IMR-90 (cell line): ENCODE data around the gene LRPAP1. TPM values are rescaled to one million over a fixed set of nuclear protein-coding genes. Genes with fewer than 3 reads are reported as not detected.

ENCODE experiments used
- ATAC-seq: fragments of 200-7000 bp; cut with Tn5 transposase; 2 replicates; pipeline ENCODE4 v1.9.1; 2020; ENCODE audit warnings: low read depth, mild to moderate bottlenecking, moderate library complexity
- BruUV-seq: library from RNA; stranded (reverse); fragments of 400-500 nt; replicated peaks from 2 replicates; lab custom pipeline; 2021; lab: Mats Ljungman, UMichigan
- CTCF ChIA-PET: fragments of 300-600 bp; formaldehyde crosslinking; extraction: SDS; loops from one replicate; lab custom pipeline; 2021; ENCODE audit warnings: antibody characterized with exemption; lab: Yijun Ruan, JAX
- POLR2A ChIA-PET: fragments of 300-600 bp; sonication (Branson Sonifier 250); formaldehyde crosslinking; loops from one replicate; lab custom pipeline; 2022; ENCODE audit warnings: antibody characterized with exemption; ENCODE audit not compliant: unreplicated experiment; lab: Charles Lee
- DNase-seq: peaks from one replicate; pipeline ENCODE4 v3.0.0; 2013
- H2AFZ ChIP-seq: replicated peaks from 2 replicates; pipeline ENCODE3; 2013; ENCODE audit warnings: low read length, mild to moderate bottlenecking; ENCODE audit not compliant: poor library complexity
- H2AK5ac ChIP-seq: 2 replicates; pipeline ENCODE4 v1.6.1; 2013; ENCODE audit warnings: low read depth, low read length, inconsistent platforms
- H2AK9ac ChIP-seq: replicated peaks from 2 replicates; pipeline ENCODE3; 2013; ENCODE audit warnings: mild to moderate bottlenecking, low read depth, low read length, moderate library complexity; ENCODE audit not compliant: poor library complexity
- H2BK120ac ChIP-seq: 2 replicates; pipeline ENCODE4 v1.6.1; 2013; ENCODE audit warnings: low read depth, low read length, inconsistent platforms
- H2BK15ac ChIP-seq: 3 replicates; pipeline ENCODE4 v1.6.1; 2013; ENCODE audit warnings: low read depth, low read length, inconsistent platforms
- H2BK20ac ChIP-seq: 2 replicates; pipeline ENCODE4 v1.6.1; 2013; ENCODE audit warnings: low read depth, mild to moderate bottlenecking, inconsistent platforms, low read length, moderate library complexity
- H2BK5ac ChIP-seq: 2 replicates; pipeline ENCODE4 v1.6.1; 2013; ENCODE audit warnings: mild to moderate bottlenecking, low read depth, low read length, inconsistent platforms; ENCODE audit not compliant: poor library complexity, severe bottlenecking
- H3K14ac ChIP-seq: replicated peaks from 2 replicates; pipeline ENCODE4 v1.6.1; 2013; ENCODE audit warnings: low read depth, low read length, inconsistent platforms
- H3K18ac ChIP-seq: 2 replicates; pipeline ENCODE4 v1.6.1; 2013; ENCODE audit warnings: low read depth, low read length, control low read depth
- H3K23ac ChIP-seq: 2 replicates; pipeline ENCODE4 v1.6.1; 2013; ENCODE audit warnings: low read depth, low read length, inconsistent platforms
- H3K27ac ChIP-seq: 2 replicates; pipeline ENCODE4 v1.5.1; 2013; ENCODE audit warnings: mild to moderate bottlenecking, control low read depth, low read length; ENCODE audit not compliant: insufficient read depth
- H3K27me3 ChIP-seq: 2 replicates; pipeline ENCODE4 v1.6.1; 2013; ENCODE audit warnings: low read length; ENCODE audit not compliant: control insufficient read depth, insufficient read depth
- H3K36me3 ChIP-seq: 2 replicates; pipeline ENCODE4 v1.6.1; 2013; ENCODE audit warnings: low read length, mixed read lengths; ENCODE audit not compliant: control insufficient read depth, insufficient read depth
- H3K4ac ChIP-seq: 2 replicates; pipeline ENCODE4 v1.6.1; 2013; ENCODE audit warnings: low read depth, low read length, inconsistent platforms
- H3K4me1 ChIP-seq: 2 replicates; pipeline ENCODE4 v1.6.1; 2013; ENCODE audit warnings: low read length, mixed read lengths; ENCODE audit not compliant: control insufficient read depth, insufficient read depth
- H3K4me2 ChIP-seq: 2 replicates; pipeline ENCODE4 v1.6.1; 2013; ENCODE audit warnings: low read depth, mild to moderate bottlenecking, control low read depth, low read length, moderate library complexity
- H3K4me3 ChIP-seq: 2 replicates; pipeline ENCODE4 v1.5.1; 2013; ENCODE audit warnings: low read depth, mild to moderate bottlenecking, control low read depth, low read length, moderate library complexity; ENCODE audit not compliant: insufficient read depth
- H3K56ac ChIP-seq: 2 replicates; pipeline ENCODE4 v1.6.1; 2013; ENCODE audit warnings: low read length, inconsistent platforms; ENCODE audit not compliant: insufficient read depth; ENCODE audit errors: extremely low read depth
- H3K79me1 ChIP-seq, 2 experiments: 2 replicates each; pipeline ENCODE4 v1.6.1; 2013; ENCODE audit warnings: low read length in 2 of 2, inconsistent platforms in 1 of 2, low read depth in 1 of 2
- H3K9ac ChIP-seq: 2 replicates; pipeline ENCODE4 v1.6.1; 2013; ENCODE audit warnings: low read depth, low read length, control low read depth
- H3K9me1 ChIP-seq: 2 replicates; pipeline ENCODE4 v1.6.1; 2013; ENCODE audit warnings: low read length, inconsistent platforms; ENCODE audit not compliant: insufficient read depth
- H3K9me3 ChIP-seq: 2 replicates; pipeline ENCODE4 v1.6.1; 2013; ENCODE audit warnings: low read length; ENCODE audit not compliant: control insufficient read depth, insufficient read depth
- H4K20me1 ChIP-seq: 2 replicates; pipeline ENCODE4 v1.6.1; 2013; ENCODE audit warnings: low read length, inconsistent platforms; ENCODE audit not compliant: insufficient read depth
- H4K5ac ChIP-seq: 2 replicates; pipeline ENCODE4 v1.6.1; 2013; ENCODE audit warnings: mild to moderate bottlenecking, low read depth, low read length, control low read depth
- H4K8ac ChIP-seq, 2 experiments: 2 replicates each; pipeline ENCODE4 v1.6.1; 2013; ENCODE audit warnings: low read depth in 2 of 2, low read length in 2 of 2, control low read depth in 1 of 2, inconsistent platforms in 1 of 2
- H4K91ac ChIP-seq: 2 replicates; pipeline ENCODE4 v1.6.1; 2013; ENCODE audit warnings: low read depth, low read length, inconsistent platforms; ENCODE audit not compliant: insufficient read depth
- BHLHE40 ChIP-seq: fragments of 150-350 bp; IDR thresholded peaks from 2 replicates; pipeline ENCODE4 v1.6.1; 2016; ENCODE audit warnings: mild to moderate bottlenecking, low read depth, low read length
- CEBPB ChIP-seq: IDR thresholded peaks from 2 replicates; pipeline ENCODE4 v1.6.1; 2012; ENCODE audit warnings: low read depth, low read length, improper control_type of control experiment
- CHD1 ChIP-seq: IDR thresholded peaks from 2 replicates; pipeline ENCODE4 v1.6.1; 2012; ENCODE audit warnings: low read depth, low read length, improper control_type of control experiment
- FOS ChIP-seq: fragments of 150-350 bp; IDR thresholded peaks from 2 replicates; pipeline ENCODE4 v1.6.1; 2016; ENCODE audit warnings: low read depth, low read length
- MAFK ChIP-seq: IDR thresholded peaks from 2 replicates; pipeline ENCODE4 v1.6.1; 2012; ENCODE audit warnings: low read depth, low read length, improper control_type of control experiment
- MAZ ChIP-seq: IDR thresholded peaks from 2 replicates; pipeline ENCODE4 v1.6.1; 2012; ENCODE audit warnings: low read depth, mild to moderate bottlenecking, low read length, improper control_type of control experiment, moderate library complexity, borderline replicate concordance
- MXI1 ChIP-seq: IDR thresholded peaks from 2 replicates; pipeline ENCODE4 v1.6.1; 2012; ENCODE audit warnings: low read depth, mild to moderate bottlenecking, low read length, moderate library complexity, borderline replicate concordance
- NFE2L2 ChIP-seq: fragments of 150-350 bp; IDR thresholded peaks from 2 replicates; pipeline ENCODE4 v1.6.1; 2016; ENCODE audit warnings: low read depth, mild to moderate bottlenecking, low read length
- POLR2A ChIP-seq: IDR thresholded peaks from 2 replicates; pipeline ENCODE4 v1.6.1; 2012; ENCODE audit warnings: mild to moderate bottlenecking, low read depth, low read length
- RAD21 ChIP-seq: IDR thresholded peaks from 2 replicates; pipeline ENCODE4 v1.6.1; 2012; ENCODE audit warnings: low read length, improper control_type of control experiment
- RCOR1 ChIP-seq: IDR thresholded peaks from 2 replicates; pipeline ENCODE4 v1.6.1; 2012; ENCODE audit warnings: mild to moderate bottlenecking, low read length, improper control_type of control experiment; ENCODE audit not compliant: insufficient replicate concordance
- RFX5 ChIP-seq: IDR thresholded peaks from 2 replicates; pipeline ENCODE4 v1.8.0; 2012; ENCODE audit warnings: low read depth, mild to moderate bottlenecking, low read length, moderate library complexity
- SMC3 ChIP-seq: fragments of 150-350 bp; IDR thresholded peaks from 2 replicates; pipeline ENCODE4 v1.6.1; 2016; ENCODE audit warnings: low read depth, mild to moderate bottlenecking, antibody characterized with exemption, low read length, moderate library complexity
- WGBS, 2 experiments: methylation state at CpG; one replicate each; pipeline versions ENCODE4 v1.1.5 to v1.1.7; 2013; ENCODE audit warnings: missing lambda C conversion rate in 2 of 2; ENCODE audit not compliant: insufficient read length in 1 of 2; ENCODE audit errors: extremely low coverage in 2 of 2; 5-methylcytosine and 5-hydroxymethylcytosine counted together
- dilution Hi-C: fragments of 300-500 bp; cut with HindIII; formaldehyde crosslinking; loops from one replicate; pipeline ENCODE4 v1.14.3; 2018; ENCODE audit warnings: low sequenced_read_pairs; ENCODE audit not compliant: unreplicated experiment
- in situ Hi-C: fragments of 300-500 bp; cut with MboI; formaldehyde crosslinking; loops from 3 replicates; pipeline ENCODE4 v1.14.3; 2019; ENCODE audit warnings: low sequenced_read_pairs, inconsistent platforms, mixed read lengths
- intact Hi-C: fragments of 100-400 bp; cut with micrococcal nuclease; formaldehyde crosslinking; loops from 2 replicates; pipeline ENCODE4 v1.10.0; 2022
- polyA plus RNA-seq, 3 experiments: library from polyadenylated mRNA; depleted of rRNA; stranded (reverse); fragments of >200 nt; gene quantifications; 2 replicates each; pipeline ENCODE4 v1.2.3, GENCODE V29; 2012; ENCODE audit warnings: low replicate concordance in 1 of 3
- total RNA-seq: library from RNA; depleted of rRNA; stranded (reverse); fragments of >200 nt; gene quantifications from 2 replicates; pipeline ENCODE4 v1.2.3, GENCODE V29; 2012
- TF ChIP-seq, protein P1 (sequence below): fragments of 150-350 bp; IDR thresholded peaks from 2 replicates; pipeline ENCODE4 v1.6.1; 2016; ENCODE audit warnings: low read depth, mild to moderate bottlenecking, low read length, moderate library complexity, borderline replicate concordance
- TF ChIP-seq, protein P2 (sequence below): conservative IDR thresholded peaks from 2 replicates; pipeline ENCODE4 v1.5.1; 2012; ENCODE audit warnings: mild to moderate bottlenecking, low read depth, low read length, improper control_type of control experiment
- TF ChIP-seq, protein P3 (sequence below): fragments of 150-350 bp; IDR thresholded peaks from 2 replicates; pipeline ENCODE4 v1.6.1; 2017; ENCODE audit warnings: mild to moderate bottlenecking, antibody characterized with exemption, low read length, low read depth

The LRPAP1 gene
- total and polyA plus RNA-seq, 2 of the 4 experiments (the other 2 are of a cell fraction): 135 to 175 TPM

DNA sequence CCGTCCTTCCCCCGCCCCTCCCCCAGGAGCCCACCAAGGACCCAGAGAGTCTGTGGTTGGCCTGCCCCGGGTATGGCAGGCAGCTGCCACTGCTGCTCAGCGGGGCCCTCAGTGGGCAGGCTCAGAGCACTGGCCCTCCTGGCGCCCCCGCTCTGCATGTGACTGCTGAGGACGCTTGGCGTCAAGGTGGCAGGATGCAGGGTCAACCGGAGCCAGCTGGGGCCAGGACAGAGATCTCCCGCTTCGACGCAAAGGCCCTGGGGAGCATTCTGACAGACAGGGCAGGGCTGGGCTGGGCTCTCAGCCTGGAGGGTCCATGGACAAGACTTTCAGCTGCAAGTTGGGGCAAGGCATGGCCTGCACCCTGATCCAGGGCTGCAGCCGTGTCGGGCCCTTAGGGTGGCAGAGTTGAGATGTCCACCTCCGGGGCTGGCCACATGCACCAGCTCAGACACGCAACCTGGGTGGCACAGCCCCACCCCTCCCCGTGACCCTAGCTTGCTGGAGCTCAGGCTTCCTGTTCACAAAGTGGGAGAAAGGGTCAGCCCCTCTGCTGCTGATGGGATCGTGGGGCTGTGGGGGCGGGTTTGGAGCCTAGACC, 30.3 kb downstream of the LRPAP1 start:
- peak overlapping the region; percentile 32 for H2AFZ ChIP-seq
- DNase-seq (no peak), ATAC-seq (no peak)
- no peak overlapping the region for H2BK120ac ChIP-seq
- H3K18ac ChIP-seq: no peak overlapping the region
- H3K27me3 ChIP-seq: no peaks in the 10 kb centered on the region
- in situ Hi-C loops: no loop called here
- no peak overlapping the region for H4K91ac ChIP-seq
- H3K4me3 ChIP-seq: no peak overlapping the region
- no peak overlapping the region for H4K8ac ChIP-seq
- no peak overlapping the region for H3K4me2 ChIP-seq
- H3K14ac ChIP-seq: no peak overlapping the region
- WGBS, 2 experiments: 89% methylated on average over 15 of the region's 19 CpGs; no CpG with 5 or more reads in 1 of the 2 experiments
- intact Hi-C loops: no loop called here
- H3K4me1 ChIP-seq: no peaks in the 10 kb centered on the region
- H2AK5ac ChIP-seq: no peak overlapping the region
- CTCF ChIA-PET: no interaction called here
- H3K27ac ChIP-seq: no peak overlapping the region
- dilution Hi-C loops: no loop called here
- H2AK9ac ChIP-seq: no peak overlapping the region
- H3K36me3 ChIP-seq: peaks cover 17% of the 10 kb centered on the region
- H4K20me1 ChIP-seq: peaks cover 29% of the 10 kb centered on the region
- peaks cover 3 to 16% of the 10 kb centered on the region in 2 experiments; a peak in 3 of 4 replicates for H3K79me1 ChIP-seq
- TF ChIP-seq FOS (no peak), SMC3 (no peak), CEBPB (no peak), MXI1 (no peak), POLR2A (no peak), MAFK (no peak), MAZ (no peak), RAD21 (no peak), BHLHE40 (no peak), CHD1 (no peak), RCOR1 (no peak), RFX5 (no peak), NFE2L2 (no peak)
- TF ChIP-seq, protein P1, sequence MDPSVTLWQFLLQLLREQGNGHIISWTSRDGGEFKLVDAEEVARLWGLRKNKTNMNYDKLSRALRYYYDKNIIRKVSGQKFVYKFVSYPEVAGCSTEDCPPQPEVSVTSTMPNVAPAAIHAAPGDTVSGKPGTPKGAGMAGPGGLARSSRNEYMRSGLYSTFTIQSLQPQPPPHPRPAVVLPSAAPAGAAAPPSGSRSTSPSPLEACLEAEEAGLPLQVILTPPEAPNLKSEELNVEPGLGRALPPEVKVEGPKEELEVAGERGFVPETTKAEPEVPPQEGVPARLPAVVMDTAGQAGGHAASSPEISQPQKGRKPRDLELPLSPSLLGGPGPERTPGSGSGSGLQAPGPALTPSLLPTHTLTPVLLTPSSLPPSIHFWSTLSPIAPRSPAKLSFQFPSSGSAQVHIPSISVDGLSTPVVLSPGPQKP: no peak
- TF ChIP-seq, protein P2, sequence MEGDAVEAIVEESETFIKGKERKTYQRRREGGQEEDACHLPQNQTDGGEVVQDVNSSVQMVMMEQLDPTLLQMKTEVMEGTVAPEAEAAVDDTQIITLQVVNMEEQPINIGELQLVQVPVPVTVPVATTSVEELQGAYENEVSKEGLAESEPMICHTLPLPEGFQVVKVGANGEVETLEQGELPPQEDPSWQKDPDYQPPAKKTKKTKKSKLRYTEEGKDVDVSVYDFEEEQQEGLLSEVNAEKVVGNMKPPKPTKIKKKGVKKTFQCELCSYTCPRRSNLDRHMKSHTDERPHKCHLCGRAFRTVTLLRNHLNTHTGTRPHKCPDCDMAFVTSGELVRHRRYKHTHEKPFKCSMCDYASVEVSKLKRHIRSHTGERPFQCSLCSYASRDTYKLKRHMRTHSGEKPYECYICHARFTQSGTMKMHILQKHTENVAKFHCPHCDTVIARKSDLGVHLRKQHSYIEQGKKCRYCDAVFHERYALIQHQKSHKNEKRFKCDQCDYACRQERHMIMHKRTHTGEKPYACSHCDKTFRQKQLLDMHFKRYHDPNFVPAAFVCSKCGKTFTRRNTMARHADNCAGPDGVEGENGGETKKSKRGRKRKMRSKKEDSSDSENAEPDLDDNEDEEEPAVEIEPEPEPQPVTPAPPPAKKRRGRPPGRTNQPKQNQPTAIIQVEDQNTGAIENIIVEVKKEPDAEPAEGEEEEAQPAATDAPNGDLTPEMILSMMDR: no peak
- TF ChIP-seq, protein P3, sequence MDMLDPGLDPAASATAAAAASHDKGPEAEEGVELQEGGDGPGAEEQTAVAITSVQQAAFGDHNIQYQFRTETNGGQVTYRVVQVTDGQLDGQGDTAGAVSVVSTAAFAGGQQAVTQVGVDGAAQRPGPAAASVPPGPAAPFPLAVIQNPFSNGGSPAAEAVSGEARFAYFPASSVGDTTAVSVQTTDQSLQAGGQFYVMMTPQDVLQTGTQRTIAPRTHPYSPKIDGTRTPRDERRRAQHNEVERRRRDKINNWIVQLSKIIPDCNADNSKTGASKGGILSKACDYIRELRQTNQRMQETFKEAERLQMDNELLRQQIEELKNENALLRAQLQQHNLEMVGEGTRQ: no peak
- no peak overlapping the region for H3K23ac ChIP-seq
- no peak overlapping the region for H4K5ac ChIP-seq
- no peak overlapping the region for H3K9ac ChIP-seq
- H3K4ac ChIP-seq: no peak overlapping the region
- POLR2A ChIA-PET: no interaction called here
- no peaks in the 10 kb centered on the region for H3K9me3 ChIP-seq
- BruUV-seq: no TSS peak
- H2BK20ac ChIP-seq: no peak overlapping the region
- no peak overlapping the region for H2BK15ac ChIP-seq
- H3K9me1 ChIP-seq: no peaks in the 10 kb centered on the region
- no peak overlapping the region for H2BK5ac ChIP-seq
- H3K56ac ChIP-seq: no peak overlapping the region
